Smooth muscle cell (in vitro differentiated cells): ENCODE results near the gene ANGEL2. TPM values are rescaled to one million over a fixed set of nuclear protein-coding genes. Genes with fewer than 3 reads are reported as not detected.

Experiments
- DNase-seq: peaks from one replicate; lab custom pipeline; 2025; ENCODE audit not compliant: unreplicated experiment; lab: John Stamatoyannopoulos, UW
- H2AFZ ChIP-seq: fragments of 200-600 bp; sonication (generic); 2 replicates; pipeline ENCODE4 v1.6.0; 2016; ENCODE audit warnings: antibody characterized with exemption, low read depth, mild to moderate bottlenecking
- H3F3A ChIP-seq: fragments of 200-600 bp; sonication (generic); 2 replicates; pipeline ENCODE4 v1.6.0; 2017; ENCODE audit warnings: antibody characterized with exemption, low read depth
- H3K27ac ChIP-seq: fragments of 200-600 bp; sonication (generic); 2 replicates; pipeline ENCODE4 v1.5.1; 2016; ENCODE audit warnings: low read depth, mild to moderate bottlenecking
- H3K27me3 ChIP-seq: fragments of 200-600 bp; sonication (generic); 2 replicates; pipeline ENCODE4 v1.6.1; 2016; ENCODE audit warnings: low read depth, mild to moderate bottlenecking
- H3K36me3 ChIP-seq: fragments of 200-600 bp; sonication (generic); 2 replicates; pipeline ENCODE4 v1.5.1; 2016; ENCODE audit warnings: low read depth
- H3K4me1 ChIP-seq: fragments of 200-600 bp; sonication (generic); 2 replicates; pipeline ENCODE4 v1.5.1; 2016; ENCODE audit warnings: low read depth
- H3K4me2 ChIP-seq: fragments of 200-600 bp; sonication (generic); 2 replicates; pipeline ENCODE4 v1.6.0; 2016; ENCODE audit warnings: mild to moderate bottlenecking
- H3K4me3 ChIP-seq: fragments of 200-600 bp; sonication (generic); 2 replicates; pipeline ENCODE4 v1.5.1; 2016; ENCODE audit warnings: mild to moderate bottlenecking
- H3K79me2 ChIP-seq: fragments of 200-600 bp; sonication (generic); 2 replicates; pipeline ENCODE4 v1.6.0; 2016; ENCODE audit warnings: low read depth, mild to moderate bottlenecking
- H3K9ac ChIP-seq: fragments of 200-600 bp; sonication (generic); 2 replicates; pipeline ENCODE4 v1.6.0; 2016; ENCODE audit warnings: low read depth
- H3K9me3 ChIP-seq: fragments of 200-600 bp; sonication (generic); replicated peaks from 2 replicates; pipeline ENCODE4 v1.5.1; 2016; ENCODE audit warnings: low read depth
- H4K20me1 ChIP-seq: fragments of 200-600 bp; sonication (generic); 2 replicates; pipeline ENCODE4 v1.6.0; 2016; ENCODE audit warnings: low read depth
- WGBS: methylation state at CpG from one replicate; pipeline ENCODE4 v1.1.7; 2016; ENCODE audit warnings: low lambda C conversion rate; 5-methylcytosine and 5-hydroxymethylcytosine counted together
- polyA plus RNA-seq: library from polyadenylated mRNA; unstranded; fragments of >200 nt; fragmentation: Nextera tagmentation; extraction: Ambion mirVana; gene quantifications from 2 replicates; pipeline ENCODE4 v1.2.1, GENCODE V29; 2016
- total RNA-seq: library from RNA; depleted of rRNA; stranded (reverse); fragments of >200 nt; gene quantifications from 2 replicates; pipeline ENCODE4 v1.2.3, GENCODE V29; 2014
- TF ChIP-seq, protein P1 (sequence below): fragments of 200-600 bp; sonication (generic); IDR thresholded peaks from 2 replicates; pipeline ENCODE4 v1.5.1; 2017; ENCODE audit warnings: borderline replicate concordance, mild to moderate bottlenecking, antibody characterized with exemption; ENCODE audit not compliant: insufficient read depth, poor library complexity, severe bottlenecking

Gene ANGEL2
- total and polyA plus RNA-seq, 2 experiments from 2014 or later = 13.1 to 29.7 TPM

DNA sequence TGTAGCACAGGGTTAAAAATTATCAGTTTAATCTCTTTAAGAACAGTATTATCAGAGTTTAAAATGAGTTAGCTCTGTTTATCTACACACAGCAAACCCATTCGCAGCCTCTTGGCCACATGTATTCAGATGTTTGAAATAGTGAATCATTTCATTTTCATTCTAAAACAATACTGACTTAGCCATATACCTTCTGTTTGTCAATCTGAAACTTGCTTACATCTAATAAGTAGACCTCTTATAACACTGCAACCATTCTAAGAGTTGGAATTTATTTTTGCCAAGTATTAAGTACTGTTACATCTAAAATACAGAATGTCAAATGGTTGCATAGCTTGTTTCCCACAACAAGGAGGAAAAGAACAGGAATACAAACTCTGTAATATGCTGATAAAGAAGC lies 25.4 kb downstream of the ANGEL2 start:
- Histone ChIP-seq H3K4me3 (no peak overlapping the region), H3K4me1 (no peaks in the 10 kb centered on the region), H3K27ac (no peak overlapping the region), H3K27me3 (no peaks in the 10 kb centered on the region), H4K20me1 (no peaks in the 10 kb centered on the region), H3F3A (no peaks in the 10 kb centered on the region), H3K79me2 (peaks cover 4% of the 10 kb centered on the region), H3K9ac (no peak overlapping the region), H3K4me2 (no peak overlapping the region), H2AFZ (no peak overlapping the region), H3K9me3 (no peaks in the 10 kb centered on the region), H3K36me3 (no peaks in the 10 kb centered on the region)
- no peak for DNase-seq
- TF ChIP-seq, protein P1, sequence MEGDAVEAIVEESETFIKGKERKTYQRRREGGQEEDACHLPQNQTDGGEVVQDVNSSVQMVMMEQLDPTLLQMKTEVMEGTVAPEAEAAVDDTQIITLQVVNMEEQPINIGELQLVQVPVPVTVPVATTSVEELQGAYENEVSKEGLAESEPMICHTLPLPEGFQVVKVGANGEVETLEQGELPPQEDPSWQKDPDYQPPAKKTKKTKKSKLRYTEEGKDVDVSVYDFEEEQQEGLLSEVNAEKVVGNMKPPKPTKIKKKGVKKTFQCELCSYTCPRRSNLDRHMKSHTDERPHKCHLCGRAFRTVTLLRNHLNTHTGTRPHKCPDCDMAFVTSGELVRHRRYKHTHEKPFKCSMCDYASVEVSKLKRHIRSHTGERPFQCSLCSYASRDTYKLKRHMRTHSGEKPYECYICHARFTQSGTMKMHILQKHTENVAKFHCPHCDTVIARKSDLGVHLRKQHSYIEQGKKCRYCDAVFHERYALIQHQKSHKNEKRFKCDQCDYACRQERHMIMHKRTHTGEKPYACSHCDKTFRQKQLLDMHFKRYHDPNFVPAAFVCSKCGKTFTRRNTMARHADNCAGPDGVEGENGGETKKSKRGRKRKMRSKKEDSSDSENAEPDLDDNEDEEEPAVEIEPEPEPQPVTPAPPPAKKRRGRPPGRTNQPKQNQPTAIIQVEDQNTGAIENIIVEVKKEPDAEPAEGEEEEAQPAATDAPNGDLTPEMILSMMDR = no peak
- WGBS = 61% methylated on average over 1 of the region's 1 CpG

GRCh38 chr1:212987702-212988322 lies 27.9 kb downstream of the ANGEL2 start:
- H3K27ac ChIP-seq = no peak overlapping the region
- no peaks in the 10 kb centered on the region for H3F3A ChIP-seq
- no peaks in the 10 kb centered on the region for H3K9me3 ChIP-seq
- H4K20me1 ChIP-seq = no peaks in the 10 kb centered on the region
- no peaks in the 10 kb centered on the region for H3K36me3 ChIP-seq
- no peak overlapping the region for H3K4me3 ChIP-seq
- no peak overlapping the region for H3K4me2 ChIP-seq
- H3K9ac ChIP-seq = no peak overlapping the region
- DNase-seq = no peak
- no peaks in the 10 kb centered on the region for H3K79me2 ChIP-seq
- H2AFZ ChIP-seq = no peak overlapping the region
- no peaks in the 10 kb centered on the region for H3K4me1 ChIP-seq
- H3K27me3 ChIP-seq = no peaks in the 10 kb centered on the region
- WGBS = 82% methylated on average over 6 of the region's 6 CpGs
- TF ChIP-seq, protein P1 = no peak

GRCh38 chr1:212986551-212986950 lies 29.1 kb downstream of the ANGEL2 start:
- Histone ChIP-seq H3F3A (no peaks in the 10 kb centered on the region), H3K79me2 (no peaks in the 10 kb centered on the region), H4K20me1 (no peaks in the 10 kb centered on the region), H3K27ac (no peak overlapping the region), H3K36me3 (no peaks in the 10 kb centered on the region), H3K9ac (no peak overlapping the region), H3K9me3 (no peaks in the 10 kb centered on the region), H3K27me3 (no peaks in the 10 kb centered on the region), H3K4me2 (no peak overlapping the region), H3K4me1 (no peaks in the 10 kb centered on the region), H3K4me3 (no peak overlapping the region), H2AFZ (no peak overlapping the region)
- DNase-seq = no peak
- TF ChIP-seq, protein P1 = no peak
- 93% methylated on average over 2 of the region's 2 CpGs for WGBS
